Measurements from ENCODE around the gene OLIG1.

OLIG1 gene

DNA sequence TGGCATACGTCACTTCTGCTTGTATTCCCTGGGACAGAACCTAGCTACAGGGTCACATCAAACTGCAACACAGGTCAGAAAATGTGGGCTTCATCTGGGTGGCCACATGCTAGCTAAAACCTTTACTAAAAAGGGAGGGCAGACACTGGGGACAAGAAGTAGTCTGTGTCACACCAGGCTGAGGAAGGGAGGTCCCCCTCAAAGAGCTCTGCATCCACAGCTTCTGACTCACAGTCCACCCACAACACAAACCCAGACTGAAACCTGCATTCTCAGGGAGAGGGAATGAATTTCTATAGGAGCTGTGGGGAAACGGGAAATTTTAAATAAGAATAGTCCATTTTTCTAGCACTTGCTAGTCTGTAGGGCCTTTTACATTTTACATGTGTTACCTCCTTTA lies 28.0 kb upstream of the OLIG1 start:
- ChIA-PET CTCF (no interaction called here), POLR2A (no interaction called here)
- DNase-seq (ENCODE audit: low read depth, low spot score): no peak
- H3K4me3 ChIP-seq (ENCODE audit: low read depth, low read length): no peak overlapping the region
- TF ChIP-seq, protein P1, sequence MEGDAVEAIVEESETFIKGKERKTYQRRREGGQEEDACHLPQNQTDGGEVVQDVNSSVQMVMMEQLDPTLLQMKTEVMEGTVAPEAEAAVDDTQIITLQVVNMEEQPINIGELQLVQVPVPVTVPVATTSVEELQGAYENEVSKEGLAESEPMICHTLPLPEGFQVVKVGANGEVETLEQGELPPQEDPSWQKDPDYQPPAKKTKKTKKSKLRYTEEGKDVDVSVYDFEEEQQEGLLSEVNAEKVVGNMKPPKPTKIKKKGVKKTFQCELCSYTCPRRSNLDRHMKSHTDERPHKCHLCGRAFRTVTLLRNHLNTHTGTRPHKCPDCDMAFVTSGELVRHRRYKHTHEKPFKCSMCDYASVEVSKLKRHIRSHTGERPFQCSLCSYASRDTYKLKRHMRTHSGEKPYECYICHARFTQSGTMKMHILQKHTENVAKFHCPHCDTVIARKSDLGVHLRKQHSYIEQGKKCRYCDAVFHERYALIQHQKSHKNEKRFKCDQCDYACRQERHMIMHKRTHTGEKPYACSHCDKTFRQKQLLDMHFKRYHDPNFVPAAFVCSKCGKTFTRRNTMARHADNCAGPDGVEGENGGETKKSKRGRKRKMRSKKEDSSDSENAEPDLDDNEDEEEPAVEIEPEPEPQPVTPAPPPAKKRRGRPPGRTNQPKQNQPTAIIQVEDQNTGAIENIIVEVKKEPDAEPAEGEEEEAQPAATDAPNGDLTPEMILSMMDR (IDR thresholded peaks at IDR 0.05; ENCODE audit: insufficient read depth, low read length, missing control alignments): no peak

DNA sequence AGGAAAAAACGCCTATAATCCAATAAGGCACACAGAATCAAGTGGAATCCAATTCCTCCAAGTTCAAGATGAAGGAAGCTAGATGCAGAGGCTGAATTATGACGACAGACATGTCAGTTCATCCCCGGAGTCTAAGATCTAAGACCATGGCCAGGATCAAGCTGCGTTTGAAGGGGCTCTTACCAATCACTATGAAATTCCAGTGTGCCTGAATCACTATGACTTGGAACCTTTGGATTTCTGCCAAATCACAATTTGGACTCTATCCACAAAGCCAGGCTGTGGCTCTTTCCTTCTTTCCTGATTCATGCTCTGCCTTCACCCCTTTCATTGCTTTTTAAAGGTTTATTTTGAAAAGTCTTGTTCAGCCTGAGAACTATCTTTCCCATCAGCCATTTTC lies 27.1 kb upstream of the OLIG1 start:
- H3K4me3 ChIP-seq (ENCODE audit: low read depth, low read length): no peak overlapping the region
- TF ChIP-seq, protein P1 (IDR thresholded peaks at IDR 0.05; ENCODE audit: insufficient read depth, low read length, missing control alignments): no peak
- POLR2A ChIA-PET: no interaction called here
- CTCF ChIA-PET: interaction anchor here (1.4 kb wide), 1 partner anchor 49 kb away, joined by 3 read pairs; no protein-coding TSS in a partner anchor
- DNase-seq (ENCODE audit: low read depth, low spot score): peak; percentile 69

DNA sequence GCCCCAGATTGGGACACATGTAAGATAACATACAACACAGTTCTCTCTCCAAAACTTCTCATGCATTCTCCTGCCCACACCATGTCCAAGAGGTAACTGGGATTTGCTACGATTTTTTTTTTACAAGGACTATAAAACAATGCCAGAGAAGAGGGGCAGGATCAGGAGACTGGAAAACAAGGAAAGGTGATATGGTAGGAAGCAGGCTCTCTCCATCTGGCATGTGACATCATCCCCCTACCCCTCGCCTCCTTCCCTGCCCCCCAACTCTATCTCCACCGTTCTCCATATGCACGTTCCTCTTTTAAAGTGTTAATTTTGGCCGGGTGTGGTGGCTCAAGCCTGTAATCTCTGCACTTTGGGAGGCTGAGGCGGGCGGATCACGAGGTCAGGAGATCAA lies 23.5 kb upstream of the OLIG1 start:
- TF ChIP-seq, protein P1 (IDR thresholded peaks at IDR 0.05; ENCODE audit: insufficient read depth, low read length, missing control alignments): no peak
- DNase-seq (ENCODE audit: low read depth, low spot score): no peak
- CTCF ChIA-PET: no interaction called here
- POLR2A ChIA-PET: no interaction called here
- H3K4me3 ChIP-seq (ENCODE audit: low read depth, low read length): no peak overlapping the region

DNA sequence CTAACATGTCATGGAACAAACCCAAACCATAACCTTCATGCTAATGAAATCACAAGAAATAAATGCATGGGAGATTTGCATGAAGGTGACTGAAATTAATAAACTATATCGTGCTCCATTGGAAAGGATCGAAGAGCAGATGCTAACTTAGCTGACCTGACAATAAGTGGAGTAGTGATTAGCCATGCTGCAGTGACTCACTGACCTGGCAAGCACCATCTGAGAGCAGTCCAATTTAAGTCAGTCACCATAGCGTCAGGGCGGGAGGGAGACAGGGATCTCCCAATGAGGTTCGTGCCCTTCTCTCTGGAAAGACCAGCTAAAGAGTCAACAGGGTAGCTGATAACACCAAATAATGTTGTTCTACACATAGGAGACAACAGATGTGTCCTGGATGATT lies 22.7 kb upstream of the OLIG1 start:
- CTCF ChIA-PET: no interaction called here
- POLR2A ChIA-PET: no interaction called here
- DNase-seq (ENCODE audit: low read depth, low spot score): no peak
- TF ChIP-seq, protein P1 (IDR thresholded peaks at IDR 0.05; ENCODE audit: insufficient read depth, low read length, missing control alignments): no peak
- no peak overlapping the region for H3K4me3 ChIP-seq (ENCODE audit: low read depth, low read length)

GRCh38 chr21:33051925-33052324 lies 18.0 kb upstream of the OLIG1 start:
- no peak overlapping the region for H3K4me3 ChIP-seq (ENCODE audit: low read depth, low read length)
- TF ChIP-seq, protein P1 (IDR thresholded peaks at IDR 0.05; ENCODE audit: insufficient read depth, low read length, missing control alignments): no peak
- no peak for DNase-seq (ENCODE audit: low read depth, low spot score)
- ChIA-PET CTCF (no interaction called here), POLR2A (no interaction called here)

- TF ChIP-seq, protein P1 (IDR thresholded peaks at IDR 0.05; ENCODE audit: insufficient read depth, low read length, missing control alignments): no peak
- ChIA-PET POLR2A (no interaction called here), CTCF (interaction anchor here (1.0 kb wide), 1 partner anchor 60 kb away, joined by 3 read pairs; no protein-coding TSS in a partner anchor)
- DNase-seq (ENCODE audit: low read depth, low spot score): no peak
- H3K4me3 ChIP-seq (ENCODE audit: low read depth, low read length): no peak overlapping the region
Observed at GRCh38 chr21:33053951-33054350, 16.0 kb upstream of the OLIG1 start.

Data from AG04449 (cell line).